Measurements from ENCODE around the gene CYTH2.
A peak's percentile ranks its signal among the peaks of the same experiment; 100 is the strongest.

CYTH2 gene, protein sequence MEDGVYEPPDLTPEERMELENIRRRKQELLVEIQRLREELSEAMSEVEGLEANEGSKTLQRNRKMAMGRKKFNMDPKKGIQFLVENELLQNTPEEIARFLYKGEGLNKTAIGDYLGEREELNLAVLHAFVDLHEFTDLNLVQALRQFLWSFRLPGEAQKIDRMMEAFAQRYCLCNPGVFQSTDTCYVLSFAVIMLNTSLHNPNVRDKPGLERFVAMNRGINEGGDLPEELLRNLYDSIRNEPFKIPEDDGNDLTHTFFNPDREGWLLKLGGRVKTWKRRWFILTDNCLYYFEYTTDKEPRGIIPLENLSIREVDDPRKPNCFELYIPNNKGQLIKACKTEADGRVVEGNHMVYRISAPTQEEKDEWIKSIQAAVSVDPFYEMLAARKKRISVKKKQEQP

GRCh38 chr19:48469289-48469881 lies at the start of gene CYTH2:
Gene CYTH2 (plus strand): TSS chr19:48469369. CDS start chr19:48469508, 139 bp downstream.
- peak within 1 kb of the TSS; percentile 58 for H3K4me3 ChIP-seq (replicated peaks; ENCODE audit: low read depth, low read length)
- TF ChIP-seq CTCF (IDR thresholded peaks at IDR 0.05; ENCODE audit: low read depth, low read length, missing control alignments): no peak
- DNase-seq (ENCODE audit: extremely low read depth, low read depth): no peak

DNA sequence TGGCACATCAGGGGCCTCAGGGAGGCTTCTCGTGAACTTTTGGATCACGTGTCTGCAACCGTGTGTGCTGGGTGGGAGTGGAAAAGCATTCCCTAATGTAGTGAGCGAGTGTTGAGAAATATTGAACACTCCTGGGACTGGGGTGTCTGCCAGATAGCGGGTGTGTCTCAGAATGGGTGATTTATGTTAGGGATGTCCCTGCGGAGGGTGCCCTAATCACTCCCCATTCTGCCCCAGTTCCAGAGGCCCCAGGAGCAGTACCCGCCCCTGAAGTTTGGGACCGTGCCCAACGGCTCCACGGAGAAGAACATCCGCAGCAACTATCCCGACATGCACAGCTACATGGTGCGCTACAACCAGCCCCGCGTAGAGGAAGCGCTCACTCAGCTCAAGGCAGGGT lies 47.6 kb upstream of the CYTH2 start:
- DNase-seq (ENCODE audit: extremely low read depth, low read depth): no peak
- no peak overlapping the region for H3K4me3 ChIP-seq (replicated peaks; ENCODE audit: low read depth, low read length)
- TF ChIP-seq CTCF (IDR thresholded peaks at IDR 0.05; ENCODE audit: low read depth, low read length, missing control alignments): no peak

DNA sequence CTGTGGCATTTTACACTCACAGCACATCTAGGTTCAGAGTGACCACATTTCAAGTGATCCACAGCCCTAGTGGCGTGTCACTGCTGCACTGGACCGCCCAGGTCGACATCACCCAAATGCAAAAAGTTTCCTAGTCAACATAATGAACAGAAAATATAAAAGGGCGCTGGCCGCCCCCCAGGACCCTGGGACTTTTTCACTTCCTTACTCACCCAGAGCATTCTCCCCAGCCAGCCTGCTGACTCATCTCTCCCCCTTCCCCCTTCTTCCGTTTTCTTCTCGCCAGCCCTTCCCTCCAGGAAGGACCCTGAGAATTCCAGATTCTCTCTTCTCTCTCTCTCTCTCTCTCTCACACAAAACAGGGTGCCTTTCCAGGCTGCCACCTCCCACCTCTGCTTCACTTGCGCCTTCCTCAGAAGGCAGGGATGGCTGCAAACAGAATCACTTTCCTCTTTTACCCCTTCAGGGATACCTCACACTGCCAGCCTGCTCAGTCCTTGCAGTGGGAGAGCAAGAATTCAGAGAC lies 44.4 kb upstream of the CYTH2 start:
- DNase-seq (ENCODE audit: extremely low read depth, low read depth): no peak
- H3K4me3 ChIP-seq (replicated peaks; ENCODE audit: low read depth, low read length): no peak overlapping the region
- TF ChIP-seq CTCF (IDR thresholded peaks at IDR 0.05; ENCODE audit: low read depth, low read length, missing control alignments): no peak

DNA sequence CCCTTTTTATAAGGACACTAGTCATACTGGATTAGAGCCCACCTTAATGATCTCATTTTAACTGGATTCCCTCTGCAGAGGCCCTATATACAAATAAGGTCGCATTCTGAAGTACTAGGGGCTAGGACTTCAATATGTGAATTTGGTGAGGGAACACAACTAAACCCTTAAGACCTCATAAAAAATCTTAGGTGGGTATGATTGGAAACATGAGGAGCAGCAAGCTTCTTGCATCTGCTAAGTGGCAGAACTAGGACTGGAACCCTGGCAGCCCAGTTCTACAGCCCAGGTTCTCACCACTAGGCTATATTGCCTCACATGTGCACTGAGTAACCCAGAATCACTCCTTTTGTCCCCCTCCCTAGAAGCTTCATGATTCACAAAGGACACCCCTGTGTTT lies 40.5 kb upstream of the CYTH2 start:
- no peak overlapping the region for H3K4me3 ChIP-seq (replicated peaks; ENCODE audit: low read depth, low read length)
- TF ChIP-seq CTCF (IDR thresholded peaks at IDR 0.05; ENCODE audit: low read depth, low read length, missing control alignments): no peak
- DNase-seq (ENCODE audit: extremely low read depth, low read depth): no peak

GRCh38 chr19:48433337-48433736 lies 35.8 kb upstream of the CYTH2 start:
- no peak overlapping the region for H3K4me3 ChIP-seq (replicated peaks; ENCODE audit: low read depth, low read length)
- DNase-seq (ENCODE audit: extremely low read depth, low read depth): no peak
- no peak for TF ChIP-seq CTCF (IDR thresholded peaks at IDR 0.05; ENCODE audit: low read depth, low read length, missing control alignments)

- TF ChIP-seq CTCF (IDR thresholded peaks at IDR 0.05; ENCODE audit: low read depth, low read length, missing control alignments): no peak
- DNase-seq (ENCODE audit: extremely low read depth, low read depth): no peak
These were observed 32.6 kb upstream of the CYTH2 start for GRCh38 chr19:48436586-48436985.

More at GRCh38 chr19:48436586-48436985, 32.6 kb upstream of the CYTH2 start:
- H3K4me3 ChIP-seq (replicated peaks; ENCODE audit: low read depth, low read length): no peak overlapping the region
